Esophagus squamous epithelium (tissue), 4 donors: ENCODE results near the gene NAP1L4.

Experiments used
- CTCF ChIP-seq, 6 experiments: fragments of 450-650 bp in 4 of 6; fragments of 200-600 bp in 2 of 6; sonication (generic) in 2 of 6; IDR thresholded peaks; one replicate each; pipeline ENCODE4 v1.5.1; 2016 to 2019; ENCODE audit warnings: antibody characterized with exemption in 6 of 6, mild to moderate bottlenecking in 4 of 6, moderate library complexity in 4 of 6
- POLR2A ChIP-seq, 4 donors: fragments of 450-650 bp; IDR thresholded peaks; one replicate each; pipeline ENCODE4 v1.6.1; 2017; ENCODE audit warnings: antibody characterized with exemption in 4 of 4, mild to moderate bottlenecking in 4 of 4, moderate library complexity in 3 of 4

DNA sequence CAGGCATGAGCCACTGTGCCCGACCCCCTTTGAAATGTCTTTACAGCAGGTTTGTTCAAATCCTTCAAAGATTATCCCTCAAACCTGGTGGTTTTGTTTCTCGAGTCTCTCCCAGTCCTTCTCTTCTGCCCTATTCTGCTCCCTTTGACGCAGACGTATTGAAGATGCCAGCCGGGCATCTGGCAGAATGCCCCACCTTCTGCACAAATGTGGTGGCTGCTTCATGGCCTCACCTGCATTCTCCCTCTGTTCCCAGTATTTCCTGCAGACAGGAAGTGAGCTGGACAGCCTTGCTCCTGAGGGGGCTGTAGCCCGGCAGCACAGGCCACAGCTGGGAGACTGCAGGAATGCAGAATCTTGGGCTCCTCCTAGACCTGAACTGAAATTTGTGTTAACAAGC lies 4.8 kb upstream of the NAP1L4 start:
- TF ChIP-seq CTCF (IDR thresholded peaks at IDR 0.05) (no peak), POLR2A (IDR thresholded peaks at IDR 0.05) (no peak)
